NB4 (cell line): ENCODE measurements around the gene ASCL1.

Source experiments
- CTCF ChIP-seq: IDR thresholded peaks from one replicate; pipeline ENCODE4 v1.5.1; 2012; ENCODE audit warnings: low read depth, low read length
- MAX ChIP-seq: IDR thresholded peaks from 2 replicates; pipeline ENCODE4 v1.6.1; 2011; ENCODE audit warnings: low read depth, low read length
- POLR2A ChIP-seq: IDR thresholded peaks from 2 replicates; pipeline ENCODE4 v1.6.1; 2011; ENCODE audit warnings: mild to moderate bottlenecking; ENCODE audit not compliant: insufficient read length; ENCODE audit errors: extremely low read depth

DNA sequence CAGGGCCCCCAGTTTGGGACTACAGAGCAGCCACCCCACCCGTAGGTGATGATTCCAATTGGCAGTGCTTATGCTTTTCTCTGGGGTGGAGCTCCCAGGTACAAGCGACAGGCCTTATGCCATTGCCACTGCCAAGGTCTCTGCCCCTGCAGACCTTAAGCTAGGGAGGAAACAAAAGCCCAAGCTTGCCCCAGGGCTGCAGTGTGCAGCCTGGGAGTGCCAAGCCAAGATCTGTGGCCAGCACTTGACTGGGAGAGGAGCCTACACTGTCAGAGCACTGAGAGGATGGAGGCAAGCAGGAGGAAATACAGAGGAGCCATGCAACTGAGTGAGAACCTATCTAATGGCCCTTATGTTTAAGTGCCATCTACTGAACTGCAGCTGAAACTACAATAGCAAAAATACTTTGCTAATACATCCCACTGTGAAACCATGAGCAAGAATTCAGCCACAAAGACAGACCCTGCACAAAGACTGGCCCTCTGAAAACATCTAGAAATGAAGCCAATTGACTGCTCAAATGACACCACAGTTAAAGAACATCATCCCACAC, 17.7 kb upstream of the ASCL1 start:
- no peak for TF ChIP-seq CTCF
- TF ChIP-seq MAX = no peak
- no peak for TF ChIP-seq POLR2A
